ENCODE data around the gene FLNB. TPM values are rescaled to one million over a fixed set of nuclear protein-coding genes. Genes with fewer than 3 reads are reported as not detected.

FLNB gene
- total RNA-seq, 1 experiment from 2014 or later, result 207 TPM

- no peak for DNase-seq (ENCODE audit: low read depth in 1 of 2, low spot score in 2 of 2)
- peaks cover 100% of the 10 kb centered on the region for H3K36me3 ChIP-seq
Observed at GRCh38 chr3:58116985-58117384, 108.8 kb downstream of the FLNB start.

GRCh38 chr3:58117561-58118181 lies 109.4 kb downstream of the FLNB start:
- Histone ChIP-seq H3K4me1 (replicated peaks) (peaks cover 13% of the 10 kb centered on the region), H3K27ac (no peak overlapping the region), H3K9me3 (replicated peaks) (no peaks in the 10 kb centered on the region), H3K27me3 (replicated peaks) (no peaks in the 10 kb centered on the region), H3K4me3 (no peak overlapping the region), H3K36me3 (peaks cover 100% of the 10 kb centered on the region)
- no peak for DNase-seq (ENCODE audit: low read depth in 1 of 2, low spot score in 2 of 2)

More at GRCh38 chr3:58116985-58117384, 108.8 kb downstream of the FLNB start:
- Histone ChIP-seq H3K27ac (no peak overlapping the region), H3K4me1 (replicated peaks) (peaks cover 13% of the 10 kb centered on the region), H3K4me3 (no peak overlapping the region), H3K27me3 (replicated peaks) (no peaks in the 10 kb centered on the region), H3K9me3 (replicated peaks) (no peaks in the 10 kb centered on the region)

GRCh38 chr3:58119186-58119585 lies 111.0 kb downstream of the FLNB start:
- peaks cover 13% of the 10 kb centered on the region for H3K4me1 ChIP-seq (replicated peaks)
- H3K36me3 ChIP-seq, result peaks cover 100% of the 10 kb centered on the region
- H3K27me3 ChIP-seq (replicated peaks), result no peaks in the 10 kb centered on the region
- H3K4me3 ChIP-seq, result no peak overlapping the region
- no peaks in the 10 kb centered on the region for H3K9me3 ChIP-seq (replicated peaks)
- DNase-seq (ENCODE audit: low read depth in 1 of 2, low spot score in 2 of 2), result no peak
- no peak overlapping the region for H3K27ac ChIP-seq

GRCh38 chr3:58120075-58120812 lies 112.0 kb downstream of the FLNB start:
- Histone ChIP-seq H3K4me3 (no peak overlapping the region), H3K27me3 (replicated peaks) (no peaks in the 10 kb centered on the region), H3K9me3 (replicated peaks) (no peaks in the 10 kb centered on the region), H3K27ac (no peak overlapping the region), H3K36me3 (peaks cover 100% of the 10 kb centered on the region), H3K4me1 (replicated peaks) (peaks cover 13% of the 10 kb centered on the region)
- DNase-seq (ENCODE audit: low read depth in 1 of 2, low spot score in 2 of 2), result no peak

GRCh38 chr3:58121183-58121582 lies 113.0 kb downstream of the FLNB start:
- Histone ChIP-seq H3K4me1 (replicated peaks) (peaks cover 12% of the 10 kb centered on the region), H3K36me3 (peaks cover 100% of the 10 kb centered on the region), H3K27me3 (replicated peaks) (no peaks in the 10 kb centered on the region), H3K9me3 (replicated peaks) (no peaks in the 10 kb centered on the region), H3K27ac (no peak overlapping the region), H3K4me3 (no peak overlapping the region)
- no peak for DNase-seq (ENCODE audit: low read depth in 1 of 2, low spot score in 2 of 2)

- Histone ChIP-seq H3K9me3 (replicated peaks) (no peaks in the 10 kb centered on the region), H3K4me1 (replicated peaks) (no peaks in the 10 kb centered on the region), H3K27ac (no peak overlapping the region), H3K27me3 (replicated peaks) (no peaks in the 10 kb centered on the region), H3K36me3 (peaks cover 98% of the 10 kb centered on the region), H3K4me3 (no peak overlapping the region)
- DNase-seq (ENCODE audit: low read depth in 1 of 2, low spot score in 2 of 2), result no peak
Observed at GRCh38 chr3:58122936-58123700, 114.9 kb downstream of the FLNB start.

- H3K36me3 ChIP-seq, result peaks cover 98% of the 10 kb centered on the region
Observed at GRCh38 chr3:58124387-58124786, 116.2 kb downstream of the FLNB start.

GRCh38 chr3:58129041-58129770 lies 121.0 kb downstream of the FLNB start:
- H3K4me3 ChIP-seq, result no peak overlapping the region
- H3K27me3 ChIP-seq (replicated peaks), result no peaks in the 10 kb centered on the region
- H3K4me1 ChIP-seq (replicated peaks), result no peaks in the 10 kb centered on the region
- peaks cover 95% of the 10 kb centered on the region for H3K36me3 ChIP-seq
- no peak for DNase-seq (ENCODE audit: low read depth in 1 of 2, low spot score in 2 of 2)
- H3K9me3 ChIP-seq (replicated peaks), result no peaks in the 10 kb centered on the region
- H3K27ac ChIP-seq, result no peak overlapping the region

More at GRCh38 chr3:58124387-58124786, 116.2 kb downstream of the FLNB start:
- Histone ChIP-seq H3K27me3 (replicated peaks) (no peaks in the 10 kb centered on the region), H3K4me3 (no peak overlapping the region), H3K4me1 (replicated peaks) (no peaks in the 10 kb centered on the region), H3K27ac (no peak overlapping the region), H3K9me3 (replicated peaks) (no peaks in the 10 kb centered on the region)
- no peak for DNase-seq (ENCODE audit: low read depth in 1 of 2, low spot score in 2 of 2)

- Histone ChIP-seq H3K27ac (no peak overlapping the region), H3K4me1 (replicated peaks) (no peaks in the 10 kb centered on the region), H3K27me3 (replicated peaks) (no peaks in the 10 kb centered on the region), H3K4me3 (no peak overlapping the region), H3K9me3 (replicated peaks) (no peaks in the 10 kb centered on the region), H3K36me3 (peaks cover 95% of the 10 kb centered on the region)
- DNase-seq (ENCODE audit: low read depth in 1 of 2, low spot score in 2 of 2), result no peak
Observed at GRCh38 chr3:58130591-58130990, 122.4 kb downstream of the FLNB start.

- no peak for DNase-seq (ENCODE audit: low read depth in 1 of 2, low spot score in 2 of 2)
- H3K27me3 ChIP-seq (replicated peaks), result no peaks in the 10 kb centered on the region
- no peaks in the 10 kb centered on the region for H3K4me1 ChIP-seq (replicated peaks)
- no peak overlapping the region for H3K4me3 ChIP-seq
- no peaks in the 10 kb centered on the region for H3K9me3 ChIP-seq (replicated peaks)
- H3K36me3 ChIP-seq, result peaks cover 95% of the 10 kb centered on the region
- no peak overlapping the region for H3K27ac ChIP-seq
Observed at GRCh38 chr3:58131101-58131825, 123.0 kb downstream of the FLNB start.

- no peaks in the 10 kb centered on the region for H3K27me3 ChIP-seq (replicated peaks)
- no peaks in the 10 kb centered on the region for H3K4me1 ChIP-seq (replicated peaks)
- H3K9me3 ChIP-seq (replicated peaks), result no peaks in the 10 kb centered on the region
- no peak overlapping the region for H3K27ac ChIP-seq
- DNase-seq (ENCODE audit: low read depth in 1 of 2, low spot score in 2 of 2), result no peak
- no peak overlapping the region for H3K4me3 ChIP-seq
- H3K36me3 ChIP-seq, result peaks cover 97% of the 10 kb centered on the region
Observed at GRCh38 chr3:58132850-58133249, 124.6 kb downstream of the FLNB start.

- H3K27me3 ChIP-seq (replicated peaks), result no peaks in the 10 kb centered on the region
- no peak overlapping the region for H3K4me3 ChIP-seq
- H3K27ac ChIP-seq, result no peak overlapping the region
- H3K4me1 ChIP-seq (replicated peaks), result no peaks in the 10 kb centered on the region
- H3K9me3 ChIP-seq (replicated peaks), result no peaks in the 10 kb centered on the region
- no peak for DNase-seq (ENCODE audit: low read depth in 1 of 2, low spot score in 2 of 2)
- peaks cover 97% of the 10 kb centered on the region for H3K36me3 ChIP-seq
Observed at GRCh38 chr3:58134468-58134867, 126.2 kb downstream of the FLNB start.
